Measurements from ENCODE around the gene OXCT1.

- TF ChIP-seq, protein P1, sequence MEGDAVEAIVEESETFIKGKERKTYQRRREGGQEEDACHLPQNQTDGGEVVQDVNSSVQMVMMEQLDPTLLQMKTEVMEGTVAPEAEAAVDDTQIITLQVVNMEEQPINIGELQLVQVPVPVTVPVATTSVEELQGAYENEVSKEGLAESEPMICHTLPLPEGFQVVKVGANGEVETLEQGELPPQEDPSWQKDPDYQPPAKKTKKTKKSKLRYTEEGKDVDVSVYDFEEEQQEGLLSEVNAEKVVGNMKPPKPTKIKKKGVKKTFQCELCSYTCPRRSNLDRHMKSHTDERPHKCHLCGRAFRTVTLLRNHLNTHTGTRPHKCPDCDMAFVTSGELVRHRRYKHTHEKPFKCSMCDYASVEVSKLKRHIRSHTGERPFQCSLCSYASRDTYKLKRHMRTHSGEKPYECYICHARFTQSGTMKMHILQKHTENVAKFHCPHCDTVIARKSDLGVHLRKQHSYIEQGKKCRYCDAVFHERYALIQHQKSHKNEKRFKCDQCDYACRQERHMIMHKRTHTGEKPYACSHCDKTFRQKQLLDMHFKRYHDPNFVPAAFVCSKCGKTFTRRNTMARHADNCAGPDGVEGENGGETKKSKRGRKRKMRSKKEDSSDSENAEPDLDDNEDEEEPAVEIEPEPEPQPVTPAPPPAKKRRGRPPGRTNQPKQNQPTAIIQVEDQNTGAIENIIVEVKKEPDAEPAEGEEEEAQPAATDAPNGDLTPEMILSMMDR (IDR thresholded peaks at IDR 0.05): no peak
- TF ChIP-seq, protein P2, sequence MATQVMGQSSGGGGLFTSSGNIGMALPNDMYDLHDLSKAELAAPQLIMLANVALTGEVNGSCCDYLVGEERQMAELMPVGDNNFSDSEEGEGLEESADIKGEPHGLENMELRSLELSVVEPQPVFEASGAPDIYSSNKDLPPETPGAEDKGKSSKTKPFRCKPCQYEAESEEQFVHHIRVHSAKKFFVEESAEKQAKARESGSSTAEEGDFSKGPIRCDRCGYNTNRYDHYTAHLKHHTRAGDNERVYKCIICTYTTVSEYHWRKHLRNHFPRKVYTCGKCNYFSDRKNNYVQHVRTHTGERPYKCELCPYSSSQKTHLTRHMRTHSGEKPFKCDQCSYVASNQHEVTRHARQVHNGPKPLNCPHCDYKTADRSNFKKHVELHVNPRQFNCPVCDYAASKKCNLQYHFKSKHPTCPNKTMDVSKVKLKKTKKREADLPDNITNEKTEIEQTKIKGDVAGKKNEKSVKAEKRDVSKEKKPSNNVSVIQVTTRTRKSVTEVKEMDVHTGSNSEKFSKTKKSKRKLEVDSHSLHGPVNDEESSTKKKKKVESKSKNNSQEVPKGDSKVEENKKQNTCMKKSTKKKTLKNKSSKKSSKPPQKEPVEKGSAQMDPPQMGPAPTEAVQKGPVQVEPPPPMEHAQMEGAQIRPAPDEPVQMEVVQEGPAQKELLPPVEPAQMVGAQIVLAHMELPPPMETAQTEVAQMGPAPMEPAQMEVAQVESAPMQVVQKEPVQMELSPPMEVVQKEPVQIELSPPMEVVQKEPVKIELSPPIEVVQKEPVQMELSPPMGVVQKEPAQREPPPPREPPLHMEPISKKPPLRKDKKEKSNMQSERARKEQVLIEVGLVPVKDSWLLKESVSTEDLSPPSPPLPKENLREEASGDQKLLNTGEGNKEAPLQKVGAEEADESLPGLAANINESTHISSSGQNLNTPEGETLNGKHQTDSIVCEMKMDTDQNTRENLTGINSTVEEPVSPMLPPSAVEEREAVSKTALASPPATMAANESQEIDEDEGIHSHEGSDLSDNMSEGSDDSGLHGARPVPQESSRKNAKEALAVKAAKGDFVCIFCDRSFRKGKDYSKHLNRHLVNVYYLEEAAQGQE (IDR thresholded peaks at IDR 0.05): no peak
- TF ChIP-seq PBX3 (IDR thresholded peaks at IDR 0.05): no peak
- TF ChIP-seq POLR2A (IDR thresholded peaks at IDR 0.05; ENCODE audit: low read length): no peak
- TF ChIP-seq GATA3 (IDR thresholded peaks at IDR 0.05; ENCODE audit: borderline replicate concordance): no peak
- TF ChIP-seq RNF2 (IDR thresholded peaks at IDR 0.05; ENCODE audit: borderline replicate concordance, low read depth): no peak
- no peak for TF ChIP-seq RFX5 (IDR thresholded peaks at IDR 0.05)
- TF ChIP-seq JUN (IDR thresholded peaks at IDR 0.05): no peak
- TF ChIP-seq, protein P3, sequence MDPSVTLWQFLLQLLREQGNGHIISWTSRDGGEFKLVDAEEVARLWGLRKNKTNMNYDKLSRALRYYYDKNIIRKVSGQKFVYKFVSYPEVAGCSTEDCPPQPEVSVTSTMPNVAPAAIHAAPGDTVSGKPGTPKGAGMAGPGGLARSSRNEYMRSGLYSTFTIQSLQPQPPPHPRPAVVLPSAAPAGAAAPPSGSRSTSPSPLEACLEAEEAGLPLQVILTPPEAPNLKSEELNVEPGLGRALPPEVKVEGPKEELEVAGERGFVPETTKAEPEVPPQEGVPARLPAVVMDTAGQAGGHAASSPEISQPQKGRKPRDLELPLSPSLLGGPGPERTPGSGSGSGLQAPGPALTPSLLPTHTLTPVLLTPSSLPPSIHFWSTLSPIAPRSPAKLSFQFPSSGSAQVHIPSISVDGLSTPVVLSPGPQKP (IDR thresholded peaks at IDR 0.05; ENCODE audit: low read depth, low read length): no peak
- no peak for TF ChIP-seq NR3C1 (IDR thresholded peaks at IDR 0.05)
- no peak for TF ChIP-seq PHF8 (IDR thresholded peaks at IDR 0.05; ENCODE audit: borderline replicate concordance, low read depth)
Measured at GRCh38 chr5:41722359-41722950, 147.8 kb downstream of the OXCT1 start.
